A673 (cell line): ENCODE data around the gene MTHFSD.

ENCODE experiments used
- EZH2 ChIP-seq: fragments of 200-600 bp; sonication (generic); IDR thresholded peaks from 2 replicates; pipeline ENCODE4 v1.6.1; 2017; ENCODE audit warnings: borderline replicate concordance, low read depth, mild to moderate bottlenecking, mixed read lengths, antibody characterized with exemption, low read length; ENCODE audit not compliant: poor library complexity, severe bottlenecking
- TF ChIP-seq, protein P1 (sequence below): fragments of 300-800, 200-600 bp; sonication (generic); conservative IDR thresholded peaks from 2 replicates; pipeline ENCODE4 v1.5.1; 2017; ENCODE audit warnings: low read depth, mild to moderate bottlenecking, antibody characterized with exemption, low read length, moderate library complexity, mixed read lengths

GRCh38 chr16:86566966-86567700 is 12.1 kb upstream of the MTHFSD start:
- TF ChIP-seq, protein P1, sequence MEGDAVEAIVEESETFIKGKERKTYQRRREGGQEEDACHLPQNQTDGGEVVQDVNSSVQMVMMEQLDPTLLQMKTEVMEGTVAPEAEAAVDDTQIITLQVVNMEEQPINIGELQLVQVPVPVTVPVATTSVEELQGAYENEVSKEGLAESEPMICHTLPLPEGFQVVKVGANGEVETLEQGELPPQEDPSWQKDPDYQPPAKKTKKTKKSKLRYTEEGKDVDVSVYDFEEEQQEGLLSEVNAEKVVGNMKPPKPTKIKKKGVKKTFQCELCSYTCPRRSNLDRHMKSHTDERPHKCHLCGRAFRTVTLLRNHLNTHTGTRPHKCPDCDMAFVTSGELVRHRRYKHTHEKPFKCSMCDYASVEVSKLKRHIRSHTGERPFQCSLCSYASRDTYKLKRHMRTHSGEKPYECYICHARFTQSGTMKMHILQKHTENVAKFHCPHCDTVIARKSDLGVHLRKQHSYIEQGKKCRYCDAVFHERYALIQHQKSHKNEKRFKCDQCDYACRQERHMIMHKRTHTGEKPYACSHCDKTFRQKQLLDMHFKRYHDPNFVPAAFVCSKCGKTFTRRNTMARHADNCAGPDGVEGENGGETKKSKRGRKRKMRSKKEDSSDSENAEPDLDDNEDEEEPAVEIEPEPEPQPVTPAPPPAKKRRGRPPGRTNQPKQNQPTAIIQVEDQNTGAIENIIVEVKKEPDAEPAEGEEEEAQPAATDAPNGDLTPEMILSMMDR, result no peak
- TF ChIP-seq EZH2, result no peak
